ENCODE measurements around the gene TRAK1.

TRAK1 gene

GRCh38 chr3:42229942-42230688, 139.0 kb downstream of the TRAK1 start:
- H3K27me3 ChIP-seq (ENCODE audit: insufficient read depth, low read length): no peaks in the 10 kb centered on the region
- no peak overlapping the region for H3K27ac ChIP-seq (ENCODE audit: low read depth, low read length)
- no peaks in the 10 kb centered on the region for H3K9me3 ChIP-seq (ENCODE audit: insufficient read depth, low read depth, low read length)
- H3K9ac ChIP-seq (ENCODE audit: low read depth, low read length): peak overlapping the region; percentile 45; the same call in 1 of the 2 replicates
- H3K4me3 ChIP-seq (ENCODE audit: low read length): no peak overlapping the region
- H3K4me1 ChIP-seq (ENCODE audit: insufficient read depth, low read length): no peaks in the 10 kb centered on the region; the same call in 1 of the 2 replicates
- H3K36me3 ChIP-seq (ENCODE audit: insufficient read depth, low read length): peaks cover 7% of the 10 kb centered on the region; the same call in 1 of the 2 replicates
- 68% methylated on average over 11 of the region's 14 CpGs for WGBS

- H3K36me3 ChIP-seq (ENCODE audit: insufficient read depth, low read length): no peaks in the 10 kb centered on the region
- no peak overlapping the region for H3K9ac ChIP-seq (ENCODE audit: low read depth, low read length)
- WGBS: 96% methylated on average over 5 of the region's 5 CpGs
- no peak overlapping the region for H3K27ac ChIP-seq (ENCODE audit: low read depth, low read length)
- H3K4me3 ChIP-seq (ENCODE audit: low read length): no peak overlapping the region
- H3K9me3 ChIP-seq (ENCODE audit: insufficient read depth, low read depth, low read length): no peaks in the 10 kb centered on the region
- H3K27me3 ChIP-seq (ENCODE audit: insufficient read depth, low read length): no peaks in the 10 kb centered on the region
- H3K4me1 ChIP-seq (ENCODE audit: insufficient read depth, low read length): no peaks in the 10 kb centered on the region; the same call in 1 of the 2 replicates
Measured at GRCh38 chr3:42230860-42231259, 139.7 kb downstream of the TRAK1 start.

- no peak overlapping the region for H3K27ac ChIP-seq (ENCODE audit: low read depth, low read length)
- no peaks in the 10 kb centered on the region for H3K4me1 ChIP-seq (ENCODE audit: insufficient read depth, low read length)
- no peak overlapping the region for H3K4me3 ChIP-seq (ENCODE audit: low read length)
- no peaks in the 10 kb centered on the region for H3K36me3 ChIP-seq (ENCODE audit: insufficient read depth, low read length)
- H3K9me3 ChIP-seq (ENCODE audit: insufficient read depth, low read depth, low read length): peaks cover 8% of the 10 kb centered on the region
- no peak overlapping the region for H3K9ac ChIP-seq (ENCODE audit: low read depth, low read length)
- no peaks in the 10 kb centered on the region for H3K27me3 ChIP-seq (ENCODE audit: insufficient read depth, low read length)
Measured at GRCh38 chr3:42235532-42235931, 144.4 kb downstream of the TRAK1 start.

GRCh38 chr3:42236611-42237010, 145.5 kb downstream of the TRAK1 start:
- Histone ChIP-seq H3K9ac (ENCODE audit: low read depth, low read length) (no peak overlapping the region), H3K4me3 (ENCODE audit: low read length) (no peak overlapping the region), H3K36me3 (ENCODE audit: insufficient read depth, low read length) (no peaks in the 10 kb centered on the region), H3K27ac (ENCODE audit: low read depth, low read length) (no peak overlapping the region), H3K4me1 (ENCODE audit: insufficient read depth, low read length) (no peaks in the 10 kb centered on the region), H3K9me3 (ENCODE audit: insufficient read depth, low read depth, low read length) (peaks cover 8% of the 10 kb centered on the region), H3K27me3 (ENCODE audit: insufficient read depth, low read length) (no peaks in the 10 kb centered on the region)
- no CpG with 5 or more reads among the region's 2 CpGs for WGBS

- no peaks in the 10 kb centered on the region for H3K9me3 ChIP-seq (ENCODE audit: insufficient read depth, low read depth, low read length)
- H3K4me1 ChIP-seq (ENCODE audit: insufficient read depth, low read length): no peaks in the 10 kb centered on the region
- H3K4me3 ChIP-seq (ENCODE audit: low read length): no peak overlapping the region
- no peak overlapping the region for H3K9ac ChIP-seq (ENCODE audit: low read depth, low read length)
- no CpG with 5 or more reads among the region's 1 CpG for WGBS
- H3K27ac ChIP-seq (ENCODE audit: low read depth, low read length): no peak overlapping the region
- peaks cover 8% of the 10 kb centered on the region; the same call in 1 of the 2 replicates for H3K27me3 ChIP-seq (ENCODE audit: insufficient read depth, low read length)
- H3K36me3 ChIP-seq (ENCODE audit: insufficient read depth, low read length): no peaks in the 10 kb centered on the region
Measured at GRCh38 chr3:42246091-42246490, 154.9 kb downstream of the TRAK1 start.

- Histone ChIP-seq H3K27ac (ENCODE audit: low read depth, low read length) (no peak overlapping the region), H3K4me3 (ENCODE audit: low read length) (no peak overlapping the region), H3K4me1 (ENCODE audit: insufficient read depth, low read length) (no peaks in the 10 kb centered on the region), H3K9ac (ENCODE audit: low read depth, low read length) (no peak overlapping the region), H3K36me3 (ENCODE audit: insufficient read depth, low read length) (no peaks in the 10 kb centered on the region), H3K27me3 (ENCODE audit: insufficient read depth, low read length) (peaks cover 8% of the 10 kb centered on the region; the same call in 1 of the 2 replicates), H3K9me3 (ENCODE audit: insufficient read depth, low read depth, low read length) (no peaks in the 10 kb centered on the region)
- 19% methylated on average over 9 of the region's 9 CpGs for WGBS
Measured at GRCh38 chr3:42247576-42248027, 156.4 kb downstream of the TRAK1 start.

- Histone ChIP-seq H3K9ac (ENCODE audit: low read depth, low read length) (no peak overlapping the region), H3K27me3 (ENCODE audit: insufficient read depth, low read length) (peaks cover 6% of the 10 kb centered on the region; the same call in 1 of the 2 replicates), H3K9me3 (ENCODE audit: insufficient read depth, low read depth, low read length) (no peaks in the 10 kb centered on the region), H3K27ac (ENCODE audit: low read depth, low read length) (no peak overlapping the region), H3K4me1 (ENCODE audit: insufficient read depth, low read length) (peaks cover 2% of the 10 kb centered on the region; the same call in 1 of the 2 replicates), H3K4me3 (ENCODE audit: low read length) (no peak overlapping the region), H3K36me3 (ENCODE audit: insufficient read depth, low read length) (no peaks in the 10 kb centered on the region)
- WGBS: 92% methylated on average over 1 of the region's 1 CpG
Measured at GRCh38 chr3:42250761-42251160, 159.6 kb downstream of the TRAK1 start.

- Histone ChIP-seq H3K27me3 (ENCODE audit: insufficient read depth, low read length) (no peaks in the 10 kb centered on the region), H3K9ac (ENCODE audit: low read depth, low read length) (no peak overlapping the region), H3K4me1 (ENCODE audit: insufficient read depth, low read length) (peaks cover 2% of the 10 kb centered on the region; the same call in 1 of the 2 replicates), H3K4me3 (ENCODE audit: low read length) (no peak overlapping the region), H3K36me3 (ENCODE audit: insufficient read depth, low read length) (no peaks in the 10 kb centered on the region), H3K27ac (ENCODE audit: low read depth, low read length) (no peak overlapping the region), H3K9me3 (ENCODE audit: insufficient read depth, low read depth, low read length) (no peaks in the 10 kb centered on the region)
- WGBS: 64% methylated on average over 3 of the region's 3 CpGs
Measured at GRCh38 chr3:42254566-42254965, 163.4 kb downstream of the TRAK1 start.

GRCh38 chr3:42256135-42256819, 165.1 kb downstream of the TRAK1 start:
- Histone ChIP-seq H3K27ac (ENCODE audit: low read depth, low read length) (no peak overlapping the region), H3K4me3 (ENCODE audit: low read length) (no peak overlapping the region), H3K27me3 (ENCODE audit: insufficient read depth, low read length) (no peaks in the 10 kb centered on the region), H3K9me3 (ENCODE audit: insufficient read depth, low read depth, low read length) (no peaks in the 10 kb centered on the region), H3K36me3 (ENCODE audit: insufficient read depth, low read length) (no peaks in the 10 kb centered on the region), H3K9ac (ENCODE audit: low read depth, low read length) (no peak overlapping the region), H3K4me1 (ENCODE audit: insufficient read depth, low read length) (peaks cover 2% of the 10 kb centered on the region; the same call in 1 of the 2 replicates)
- 92% methylated on average over 1 of the region's 1 CpG for WGBS

GRCh38 chr3:42257007-42257406, 165.8 kb downstream of the TRAK1 start:
- peaks cover 5% of the 10 kb centered on the region; the same call in 1 of the 2 replicates for H3K27me3 ChIP-seq (ENCODE audit: insufficient read depth, low read length)
- WGBS: 77% methylated on average over 7 of the region's 7 CpGs
- H3K36me3 ChIP-seq (ENCODE audit: insufficient read depth, low read length): no peaks in the 10 kb centered on the region
- no peak overlapping the region for H3K27ac ChIP-seq (ENCODE audit: low read depth, low read length)
- no peak overlapping the region for H3K9ac ChIP-seq (ENCODE audit: low read depth, low read length)
- H3K9me3 ChIP-seq (ENCODE audit: insufficient read depth, low read depth, low read length): no peaks in the 10 kb centered on the region
- H3K4me3 ChIP-seq (ENCODE audit: low read length): no peak overlapping the region
- peaks cover 2% of the 10 kb centered on the region; the same call in 1 of the 2 replicates for H3K4me1 ChIP-seq (ENCODE audit: insufficient read depth, low read length)

- Histone ChIP-seq H3K9me3 (ENCODE audit: insufficient read depth, low read depth, low read length) (no peaks in the 10 kb centered on the region), H3K4me3 (ENCODE audit: low read length) (0 out of 2 replicates have a peak overlapping the region, but pooled peaks have one; percentile 51), H3K27ac (ENCODE audit: low read depth, low read length) (no peak overlapping the region), H3K9ac (ENCODE audit: low read depth, low read length) (no peak overlapping the region), H3K27me3 (ENCODE audit: insufficient read depth, low read length) (peaks cover 43% of the 10 kb centered on the region), H3K4me1 (ENCODE audit: insufficient read depth, low read length) (peaks cover 6% of the 10 kb centered on the region), H3K36me3 (ENCODE audit: insufficient read depth, low read length) (no peaks in the 10 kb centered on the region)
- 47% methylated on average over 2 of the region's 2 CpGs for WGBS
Measured at GRCh38 chr3:42262525-42262924, 171.4 kb downstream of the TRAK1 start.
